Ecto neural progenitor cell (in vitro differentiated cells): ENCODE data around the gene EEF1AKMT3.
"Not testable (repeated sequence)": the region's sequence is repeated elsewhere in the genome, so short reads cannot be mapped to it uniquely, and the experiment has no call there.

ENCODE experiments used
- DNase-seq: peaks from one replicate; pipeline ENCODE4 v3.0.0-alpha.2; 2018; ENCODE audit warnings: low spot score

Gene EEF1AKMT3

DNA sequence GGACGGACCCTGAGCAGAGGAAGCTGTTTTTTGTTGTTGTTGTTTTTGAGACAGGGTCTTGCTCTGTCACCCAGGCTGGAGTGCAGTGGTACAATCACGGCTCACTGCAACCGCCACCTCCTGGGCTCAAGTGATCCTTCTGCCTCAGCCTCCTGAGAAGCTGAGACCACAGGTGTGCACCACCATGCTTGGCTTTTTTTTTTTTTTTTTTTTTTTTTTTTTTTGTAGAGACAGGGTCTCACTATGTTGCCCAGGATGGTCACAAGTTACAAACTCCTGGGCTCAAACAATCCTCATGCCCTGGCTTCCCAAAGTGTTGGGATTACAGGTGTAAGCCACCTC, 45.5 kb downstream of the EEF1AKMT3 start:
- not testable (repeated sequence) for DNase-seq

DNA sequence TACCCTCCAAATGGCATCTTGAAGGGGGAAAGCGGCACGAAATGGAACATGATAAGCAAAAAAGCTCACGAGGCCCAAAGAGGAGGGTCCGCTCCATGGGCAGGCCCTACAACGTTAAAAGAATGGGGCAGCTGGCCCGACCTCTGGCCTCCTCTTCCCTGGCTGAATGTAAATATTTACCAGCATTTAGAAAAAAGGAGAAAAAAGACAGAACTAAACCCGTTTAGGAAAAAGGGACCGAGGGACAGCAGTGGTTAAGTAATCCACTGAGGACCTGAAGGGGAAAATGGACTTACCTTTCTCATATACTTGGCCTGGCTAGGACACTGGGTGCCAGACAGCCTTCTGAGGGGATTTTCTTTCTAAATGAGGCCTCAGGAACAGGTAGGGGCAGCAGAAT, 47.7 kb downstream of the EEF1AKMT3 start:
- DNase-seq = not testable (repeated sequence)

GRCh38 chr12:57821015-57821414, 48.6 kb downstream of the EEF1AKMT3 start:
- DNase-seq = not testable (repeated sequence)

DNA sequence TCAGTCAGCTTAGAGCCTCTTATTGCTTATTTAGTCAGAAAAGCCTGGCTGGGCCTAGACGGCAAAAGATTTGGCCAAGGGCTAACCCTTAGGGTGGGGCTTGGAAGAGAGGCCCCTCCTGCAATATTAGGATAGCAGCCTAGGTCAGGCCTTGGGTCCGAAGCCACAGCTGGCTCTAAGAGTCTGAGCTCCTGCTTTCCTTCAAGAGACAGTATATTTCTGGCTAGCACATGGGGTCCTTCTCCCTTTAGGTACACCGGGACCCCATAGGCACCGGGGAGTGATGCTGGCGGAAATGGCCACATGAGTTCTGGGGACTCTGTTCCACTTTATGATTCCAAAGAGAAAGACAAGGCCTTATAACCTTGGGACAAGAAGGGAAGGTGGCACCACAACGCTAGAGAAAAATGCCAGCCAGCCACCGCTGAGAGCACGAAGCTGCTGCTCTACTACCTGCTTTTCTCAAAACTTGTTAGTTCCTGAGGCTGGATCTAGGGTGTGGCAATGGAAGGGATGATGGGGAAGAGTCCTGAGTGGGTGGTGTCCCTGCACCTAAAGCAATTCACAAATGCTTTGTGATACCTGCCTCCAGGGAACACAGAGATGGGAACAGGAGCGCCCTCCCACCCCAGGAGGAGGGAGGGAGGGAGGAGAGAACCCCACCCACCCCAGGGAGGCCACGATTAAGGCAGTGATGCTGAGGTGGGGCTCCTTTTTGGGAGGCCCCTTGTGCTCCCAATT, 49.2 kb downstream of the EEF1AKMT3 start:
- DNase-seq = no peak

- DNase-seq = no peak
These were observed 50.1 kb downstream of the EEF1AKMT3 start for GRCh38 chr12:57822392-57823130.

GRCh38 chr12:57823131-57823907, 50.9 kb downstream of the EEF1AKMT3 start:
- no peak for DNase-seq

GRCh38 chr12:57823908-57824640, 51.7 kb downstream of the EEF1AKMT3 start:
- no peak for DNase-seq

- DNase-seq = no peak
These were observed 53.0 kb downstream of the EEF1AKMT3 start for GRCh38 chr12:57825451-57825850.

GRCh38 chr12:57826400-57826799, 54.0 kb downstream of the EEF1AKMT3 start:
- DNase-seq = no peak

DNA sequence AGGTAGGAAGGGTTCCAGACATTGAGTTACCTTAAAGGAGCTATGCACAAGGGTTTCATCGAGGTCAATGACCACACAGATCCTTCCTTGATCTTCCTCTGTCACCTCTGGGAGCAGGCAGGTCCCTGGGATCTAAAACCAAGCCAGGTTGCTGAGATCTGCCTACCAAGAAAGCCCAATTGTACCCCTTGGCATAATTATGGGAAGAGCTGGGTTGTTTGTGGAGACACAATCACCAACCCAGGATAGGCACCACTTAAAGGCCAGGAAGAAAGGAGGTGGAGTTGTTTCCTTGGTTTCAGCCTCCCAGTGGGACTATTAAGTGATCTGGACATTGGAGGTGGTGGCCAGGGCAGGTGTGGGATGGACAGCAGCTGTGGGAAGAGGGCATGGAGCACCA, 54.6 kb downstream of the EEF1AKMT3 start:
- DNase-seq = no peak

DNA sequence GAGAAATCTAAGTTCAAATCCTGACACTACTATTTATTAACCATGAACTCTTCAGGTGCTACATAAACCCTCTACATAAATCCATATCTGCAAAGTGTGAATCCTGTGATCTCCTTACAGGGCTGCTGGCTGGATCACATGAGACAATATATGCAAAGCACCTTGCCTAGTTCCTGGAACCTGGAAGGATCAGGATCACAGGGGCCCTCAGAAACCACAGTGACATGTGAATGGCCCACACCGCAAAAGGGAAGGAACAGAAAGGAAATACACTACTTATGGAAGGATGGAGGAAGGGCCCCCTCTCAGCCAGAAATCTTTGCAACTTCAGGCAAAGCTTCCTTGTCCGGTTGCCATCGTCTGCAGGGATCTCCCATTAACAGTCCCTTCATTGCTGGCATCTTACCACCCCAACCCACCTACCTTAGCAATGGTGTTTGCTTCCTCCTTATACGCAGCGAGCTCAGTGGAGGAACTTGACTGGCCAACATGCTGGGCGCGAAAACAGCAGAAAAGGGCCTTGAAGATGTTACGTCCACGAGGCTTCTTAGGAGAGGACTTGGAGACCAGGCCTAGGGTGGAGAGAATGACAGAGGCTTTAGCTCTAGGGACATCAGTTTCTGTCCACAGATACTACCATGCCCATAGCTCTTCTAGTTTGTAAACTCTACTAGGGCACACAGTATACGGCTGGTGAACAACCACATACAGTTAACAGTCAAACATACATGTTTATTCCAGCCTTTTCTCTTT, 56.8 kb downstream of the EEF1AKMT3 start:
- no peak for DNase-seq

DNA sequence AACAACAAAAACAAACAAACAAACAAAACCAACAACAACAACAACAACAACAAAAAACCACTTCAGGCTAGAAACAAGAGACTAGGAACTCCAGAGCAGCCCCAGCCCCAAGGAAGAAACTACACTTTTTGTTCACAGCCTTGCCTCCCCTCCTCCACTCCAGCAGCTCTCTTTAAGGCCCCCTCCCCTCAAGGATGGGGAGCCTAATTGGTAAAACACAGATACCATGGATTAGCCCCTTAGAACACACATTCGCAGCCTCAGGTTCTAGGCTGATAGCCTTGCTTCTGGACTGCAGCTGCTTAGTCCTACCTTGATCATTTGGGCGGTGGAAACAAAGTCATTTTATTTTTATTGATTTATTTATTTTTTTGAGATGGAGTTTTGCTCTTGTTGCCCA, 58.0 kb downstream of the EEF1AKMT3 start:
- no peak for DNase-seq
